Caco-2 (cell line): ENCODE measurements around the gene ENTPD8. TPM values are rescaled to one million over a fixed set of nuclear protein-coding genes. Genes with fewer than 3 reads are reported as not detected.

Source experiments
- BruUV-seq: library from RNA; stranded (reverse); fragments of 400-500 nt; replicated peaks from 2 replicates; lab custom pipeline; 2021; lab: Mats Ljungman, UMichigan
- CTCF ChIA-PET: fragments of 300-600 bp; sonication (Branson Sonifier 250); formaldehyde crosslinking; loops from one replicate; lab custom pipeline; 2022; ENCODE audit warnings: antibody characterized with exemption; lab: Charles Lee
- POLR2A ChIA-PET: fragments of 300-600 bp; sonication (Branson Sonifier 250); formaldehyde crosslinking; loops from one replicate; lab custom pipeline; 2022; ENCODE audit warnings: antibody characterized with exemption; lab: Charles Lee
- DNase-seq, 2 experiments: peaks; one replicate each; pipeline versions ENCODE4 v3.0.0 to v3.0.0-alpha.2; 2020 to 2022
- H3K27me3 ChIP-seq: replicated peaks from 2 replicates; pipeline ENCODE4 v1.6.0; 2011; ENCODE audit warnings: low read length; ENCODE audit not compliant: control insufficient read depth, insufficient read depth
- H3K36me3 ChIP-seq: 2 replicates; pipeline ENCODE4 v1.5.1; 2011; ENCODE audit warnings: low read length; ENCODE audit not compliant: control insufficient read depth, insufficient read depth
- H3K4me1 ChIP-seq: fragments of 250-450 bp; sonication (Bioruptor Pico); 2 replicates; pipeline ENCODE4 v1.5.1; 2020; ENCODE audit warnings: mild to moderate bottlenecking
- H3K4me3 ChIP-seq: 2 replicates; pipeline ENCODE4 v1.5.1; 2011; ENCODE audit warnings: low read depth, mild to moderate bottlenecking, control low read depth, low read length
- H3K9me3 ChIP-seq: fragments of 250-450 bp; sonication (Bioruptor Pico); 2 replicates; pipeline ENCODE4 v1.5.1; 2020; ENCODE audit warnings: mild to moderate bottlenecking, moderate library complexity
- H3K27ac Mint-ChIP-seq: one replicate; pipeline ENCODE4 v1.8.0; 2022; ENCODE audit warnings: mixed read lengths; ENCODE audit not compliant: unreplicated experiment
- H3K27me3 Mint-ChIP-seq: one replicate; pipeline ENCODE4 v1.8.0; 2022; ENCODE audit warnings: mixed read lengths; ENCODE audit not compliant: insufficient read depth, unreplicated experiment
- H3K36me3 Mint-ChIP-seq: one replicate; pipeline ENCODE4 v1.8.0; 2022; ENCODE audit warnings: mild to moderate bottlenecking, mixed read lengths; ENCODE audit not compliant: insufficient read depth, unreplicated experiment
- H3K4me1 Mint-ChIP-seq: one replicate; pipeline ENCODE4 v1.8.0; 2022; ENCODE audit warnings: low read depth, mixed read lengths; ENCODE audit not compliant: unreplicated experiment
- H3K4me3 Mint-ChIP-seq: one replicate; pipeline ENCODE4 v1.8.0; 2022; ENCODE audit warnings: mild to moderate bottlenecking, moderate library complexity, mixed read lengths; ENCODE audit not compliant: unreplicated experiment
- H3K9me3 Mint-ChIP-seq: one replicate; pipeline ENCODE4 v1.8.0; 2022; ENCODE audit warnings: mixed read lengths; ENCODE audit not compliant: unreplicated experiment
- CTCF ChIP-seq, 2 experiments: fragments of 200-600 bp in 1 of 2; IDR thresholded peaks; 1 replicate in 1 of 2; 2 replicates in 1 of 2; pipeline versions ENCODE4 v1.5.1 to v1.8.0; 2011 to 2022; ENCODE audit warnings: antibody characterized with exemption in 1 of 2, control low read depth in 1 of 2, inconsistent platforms in 1 of 2, low read depth in 1 of 2, low read length in 1 of 2, mild to moderate bottlenecking in 1 of 2, moderate library complexity in 1 of 2; ENCODE audit not compliant: insufficient read depth in 1 of 2, severe bottlenecking in 1 of 2, unreplicated experiment in 1 of 2
- intact Hi-C: fragments of 100-400 bp; cut with micrococcal nuclease; formaldehyde crosslinking; loops from one replicate; pipeline ENCODE4 v1.10.0; 2022; ENCODE audit not compliant: unreplicated experiment
- total RNA-seq: library from RNA; stranded (reverse); gene quantifications from 2 replicates; pipeline ENCODE4 v1.2.3, GENCODE V29; 2022

ENTPD8 gene
- total RNA-seq, 1 experiment from 2014 or later, result 8.6 TPM

- H3K9me3 Mint-ChIP-seq, result peaks cover 7% of the 10 kb centered on the region
- H3K36me3 ChIP-seq, result no peaks in the 10 kb centered on the region
- H3K9me3 ChIP-seq, result peaks cover 3% of the 10 kb centered on the region; the same call in 1 of the 2 replicates
- H3K27me3 Mint-ChIP-seq, result no peaks in the 10 kb centered on the region
- no peaks in the 10 kb centered on the region for H3K27me3 ChIP-seq
- H3K4me1 Mint-ChIP-seq, result peaks cover 7% of the 10 kb centered on the region
- no peak for TF ChIP-seq CTCF (IDR thresholded peaks at IDR 0.05; ENCODE audit: insufficient read depth in 1 of 2, low read depth in 1 of 2, low read length in 1 of 2, severe bottlenecking in 1 of 2, unreplicated experiment in 1 of 2)
- peaks cover 4% of the 10 kb centered on the region for H3K36me3 Mint-ChIP-seq
- no TSS peak for BruUV-seq
- no peak for DNase-seq
- intact Hi-C loops, result no loop called here
- peaks cover 11% of the 10 kb centered on the region; the same call in 1 of the 2 replicates for H3K4me1 ChIP-seq
- POLR2A ChIA-PET, result no interaction called here
- H3K4me3 Mint-ChIP-seq, result no peak overlapping the region
- CTCF ChIA-PET, result no interaction called here
- no peak overlapping the region for H3K4me3 ChIP-seq
- no peak overlapping the region for H3K27ac Mint-ChIP-seq
These were observed 39.8 kb upstream of the ENTPD8 start for GRCh38 chr9:137480686-137481683.

GRCh38 chr9:137479892-137480685 lies 38.9 kb upstream of the ENTPD8 start:
- BruUV-seq, result no TSS peak
- intact Hi-C loops, result no loop called here
- Mint-ChIP-seq H3K27ac (no peak overlapping the region), H3K27me3 (no peaks in the 10 kb centered on the region), H3K9me3 (peaks cover 13% of the 10 kb centered on the region), H3K4me3 (no peak overlapping the region), H3K4me1 (peaks cover 7% of the 10 kb centered on the region), H3K36me3 (peaks cover 4% of the 10 kb centered on the region)
- CTCF ChIA-PET, result no interaction called here
- no peak for TF ChIP-seq CTCF (IDR thresholded peaks at IDR 0.05; ENCODE audit: insufficient read depth in 1 of 2, low read depth in 1 of 2, low read length in 1 of 2, severe bottlenecking in 1 of 2, unreplicated experiment in 1 of 2)
- no peaks in the 10 kb centered on the region for H3K36me3 ChIP-seq
- no peak for DNase-seq
- H3K4me1 ChIP-seq, result peaks cover 11% of the 10 kb centered on the region; the same call in 1 of the 2 replicates
- H3K27me3 ChIP-seq, result no peaks in the 10 kb centered on the region
- H3K9me3 ChIP-seq, result peaks cover 10% of the 10 kb centered on the region
- H3K4me3 ChIP-seq, result no peak overlapping the region
- POLR2A ChIA-PET, result interaction anchor here (0.6 kb wide), 1 partner anchor 394 kb away, joined by 3 read pairs; no protein-coding TSS in a partner anchor
